ENCODE measurements around the gene CDCA8. TPM values are rescaled to one million over a fixed set of nuclear protein-coding genes. Genes with fewer than 3 reads are reported as not detected.

The CDCA8 gene
- total RNA-seq, 6 experiments from 2014 or later: 0.31 to 2.2 (median 0.76) TPM

DNA sequence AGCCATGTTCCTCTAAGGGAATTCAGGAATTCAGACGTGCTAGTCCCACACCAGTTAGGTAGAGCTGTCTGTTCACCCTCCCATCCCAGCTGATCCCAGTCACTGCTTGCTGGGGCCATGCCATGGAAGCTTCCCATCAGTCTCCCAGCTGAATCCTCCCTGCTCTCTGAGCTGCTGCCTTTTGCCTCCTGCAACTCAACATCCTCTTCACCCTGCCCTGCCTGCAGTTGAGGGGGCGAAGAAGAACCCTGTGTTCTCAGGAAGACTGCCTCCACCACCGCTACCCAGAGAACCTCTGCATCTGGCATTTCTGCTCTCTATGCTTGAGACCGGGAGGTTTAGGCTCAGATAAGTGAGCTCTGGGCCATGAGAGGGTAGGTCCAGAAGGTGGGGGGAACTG, 16.2 kb downstream of the CDCA8 start:
- no peak overlapping the region for H3K4me3 ChIP-seq
- H3K9me3 ChIP-seq: no peaks in the 10 kb centered on the region
- no peaks in the 10 kb centered on the region for H3K36me3 ChIP-seq
- ATAC-seq (no peak), DNase-seq (no peak)
- intact Hi-C loops (cut with DNase I): no loop called here
- H3K4me1 ChIP-seq: no peaks in the 10 kb centered on the region
- no peak overlapping the region for H3K27ac ChIP-seq
- WGBS (ENCODE audit: insufficient coverage, low coverage, low lambda C conversion rate, missing lambda C conversion rate): 100% methylated on average over 1 of the region's 4 CpGs
- no peaks in the 10 kb centered on the region for H3K27me3 ChIP-seq
- no peak for TF ChIP-seq POLR2A (IDR thresholded peaks at IDR 0.05)
- TF ChIP-seq, protein P1, sequence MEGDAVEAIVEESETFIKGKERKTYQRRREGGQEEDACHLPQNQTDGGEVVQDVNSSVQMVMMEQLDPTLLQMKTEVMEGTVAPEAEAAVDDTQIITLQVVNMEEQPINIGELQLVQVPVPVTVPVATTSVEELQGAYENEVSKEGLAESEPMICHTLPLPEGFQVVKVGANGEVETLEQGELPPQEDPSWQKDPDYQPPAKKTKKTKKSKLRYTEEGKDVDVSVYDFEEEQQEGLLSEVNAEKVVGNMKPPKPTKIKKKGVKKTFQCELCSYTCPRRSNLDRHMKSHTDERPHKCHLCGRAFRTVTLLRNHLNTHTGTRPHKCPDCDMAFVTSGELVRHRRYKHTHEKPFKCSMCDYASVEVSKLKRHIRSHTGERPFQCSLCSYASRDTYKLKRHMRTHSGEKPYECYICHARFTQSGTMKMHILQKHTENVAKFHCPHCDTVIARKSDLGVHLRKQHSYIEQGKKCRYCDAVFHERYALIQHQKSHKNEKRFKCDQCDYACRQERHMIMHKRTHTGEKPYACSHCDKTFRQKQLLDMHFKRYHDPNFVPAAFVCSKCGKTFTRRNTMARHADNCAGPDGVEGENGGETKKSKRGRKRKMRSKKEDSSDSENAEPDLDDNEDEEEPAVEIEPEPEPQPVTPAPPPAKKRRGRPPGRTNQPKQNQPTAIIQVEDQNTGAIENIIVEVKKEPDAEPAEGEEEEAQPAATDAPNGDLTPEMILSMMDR (IDR thresholded peaks at IDR 0.05): no peak

DNA sequence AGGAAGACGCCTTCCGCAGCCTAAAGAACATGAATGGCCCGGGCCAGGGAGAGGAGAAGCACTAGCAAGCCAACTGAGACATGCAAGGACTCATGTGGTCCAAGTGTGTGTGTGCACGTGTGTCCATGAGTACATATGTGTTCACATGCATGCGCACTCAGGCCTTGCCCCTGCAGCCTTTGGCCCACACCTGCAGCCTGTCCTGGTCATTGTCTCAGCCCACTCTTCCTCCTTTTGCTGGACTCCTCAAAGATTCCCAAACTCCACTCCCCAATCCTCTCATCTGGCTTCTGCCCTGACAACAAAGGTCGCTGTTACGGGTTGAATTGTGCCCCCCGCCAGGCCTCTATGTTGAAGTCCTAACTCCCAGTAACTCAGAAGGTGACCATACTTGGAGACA, 21.9 kb downstream of the CDCA8 start:
- no peak for ATAC-seq
- Histone ChIP-seq H3K4me1 (no peaks in the 10 kb centered on the region), H3K9me3 (no peaks in the 10 kb centered on the region), H3K36me3 (no peaks in the 10 kb centered on the region), H3K27ac (no peak overlapping the region), H3K27me3 (no peaks in the 10 kb centered on the region), H3K4me3 (no peak overlapping the region)
- 64% methylated on average over 6 of the region's 8 CpGs for WGBS (ENCODE audit: insufficient coverage, low coverage, low lambda C conversion rate, missing lambda C conversion rate)
- DNase-seq: no peak
- TF ChIP-seq, protein P1 (IDR thresholded peaks at IDR 0.05): no peak
- no peak for TF ChIP-seq POLR2A (IDR thresholded peaks at IDR 0.05)
- intact Hi-C loops (cut with DNase I): no loop called here

GRCh38 chr1:37714689-37715088, 22.4 kb downstream of the CDCA8 start:
- no peaks in the 10 kb centered on the region for H3K4me1 ChIP-seq
- TF ChIP-seq POLR2A (IDR thresholded peaks at IDR 0.05): no peak
- TF ChIP-seq, protein P1 (IDR thresholded peaks at IDR 0.05): no peak
- 88% methylated on average over 1 of the region's 4 CpGs for WGBS (ENCODE audit: insufficient coverage, low coverage, low lambda C conversion rate, missing lambda C conversion rate)
- no peaks in the 10 kb centered on the region for H3K27me3 ChIP-seq
- H3K4me3 ChIP-seq: no peak overlapping the region
- no peaks in the 10 kb centered on the region for H3K9me3 ChIP-seq
- DNase-seq (no peak), ATAC-seq (no peak)
- H3K27ac ChIP-seq: no peak overlapping the region
- H3K36me3 ChIP-seq: no peaks in the 10 kb centered on the region
- intact Hi-C loops (cut with DNase I): no loop called here

DNA sequence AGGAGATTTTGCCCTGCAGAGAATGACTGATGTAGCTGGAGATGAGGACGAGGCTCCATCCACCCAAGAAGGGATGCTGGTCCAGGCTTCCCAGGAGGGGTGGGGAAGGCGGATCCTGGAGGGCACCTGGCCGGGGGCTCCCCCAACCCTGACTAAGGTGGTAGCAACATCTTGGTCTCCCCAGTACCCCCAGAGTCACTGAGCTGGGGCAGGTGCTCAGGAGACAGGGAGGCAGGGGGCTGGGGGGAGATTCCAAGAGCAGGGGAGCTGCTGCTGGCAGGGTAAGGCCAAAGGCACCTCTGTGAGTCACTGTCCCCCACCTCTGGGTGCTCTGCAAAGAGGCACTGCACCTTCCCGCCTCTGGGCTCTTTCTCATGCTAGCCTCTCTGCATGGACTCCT, 24.0 kb downstream of the CDCA8 start:
- Histone ChIP-seq H3K36me3 (no peaks in the 10 kb centered on the region), H3K27me3 (no peaks in the 10 kb centered on the region), H3K9me3 (no peaks in the 10 kb centered on the region), H3K27ac (no peak overlapping the region), H3K4me3 (no peak overlapping the region), H3K4me1 (no peaks in the 10 kb centered on the region)
- WGBS (ENCODE audit: insufficient coverage, low coverage, low lambda C conversion rate, missing lambda C conversion rate): 67% methylated on average over 1 of the region's 4 CpGs
- DNase-seq: no peak
- ATAC-seq: no peak
- intact Hi-C loops (cut with DNase I): no loop called here
- TF ChIP-seq, protein P1 (IDR thresholded peaks at IDR 0.05): no peak
- no peak for TF ChIP-seq POLR2A (IDR thresholded peaks at IDR 0.05)

GRCh38 chr1:37717631-37718030, 25.3 kb downstream of the CDCA8 start:
- H3K4me1 ChIP-seq: no peaks in the 10 kb centered on the region
- no peaks in the 10 kb centered on the region for H3K36me3 ChIP-seq
- H3K27me3 ChIP-seq: no peaks in the 10 kb centered on the region
- H3K9me3 ChIP-seq: no peaks in the 10 kb centered on the region
- TF ChIP-seq POLR2A (IDR thresholded peaks at IDR 0.05): no peak
- TF ChIP-seq, protein P1 (IDR thresholded peaks at IDR 0.05): no peak
- H3K27ac ChIP-seq: no peak overlapping the region
- H3K4me3 ChIP-seq: no peak overlapping the region
- intact Hi-C loops (cut with DNase I): no loop called here
- DNase-seq (no peak), ATAC-seq (no peak)
- no CpG with 5 or more reads among the region's 6 CpGs for WGBS (ENCODE audit: insufficient coverage, low coverage, low lambda C conversion rate, missing lambda C conversion rate)

Data from right lobe of liver (tissue), 6 donors.